A549 (cell line): Measurements from ENCODE around the gene GALNTL6. TPM values are rescaled to one million over a fixed set of nuclear protein-coding genes. Genes with fewer than 3 reads are reported as not detected.
A peak's percentile ranks its signal among the peaks of the same experiment; 100 is the strongest.

Source experiments
- ATAC-seq, 2 experiments: fragments of 200-7000 bp in 1 of 2; fragments of >200 bp in 1 of 2; cut with Nextera tagmentation in 1 of 2; cut with Tn5 transposase in 1 of 2; 3 replicates each; pipeline versions ENCODE4 v1.8.0 to v1.9.1; 2018 to 2020; ENCODE audit warnings: mild to moderate bottlenecking in 1 of 2, moderate library complexity in 1 of 2
- CTCF ChIA-PET: fragments of 300-600 bp; sonication (Branson Sonifier 250); formaldehyde crosslinking; extraction: SDS; loops from one replicate; lab custom pipeline; 2021; ENCODE audit warnings: antibody characterized with exemption, inconsistent platforms; lab: Yijun Ruan, JAX
- POLR2A ChIA-PET: fragments of 350-600 bp; formaldehyde crosslinking; extraction: SDS; loops from one replicate; lab custom pipeline; 2021; ENCODE audit warnings: antibody characterized with exemption, inconsistent platforms; lab: Yijun Ruan, JAX
- DNase-seq, 2 experiments: peaks; one replicate each; pipeline versions ENCODE4 v3.0.0 to v3.0.0-alpha.2; 2011 to 2016; ENCODE audit warnings: low read depth in 1 of 2, low spot score in 1 of 2
- FAIRE-seq: peaks from 2 replicates; lab custom pipeline; 2011; peaks lifted over from hg19 to GRCh38; lab: Jason Lieb, UNC
- H3K27ac ChIP-seq, 2 experiments: fragments of >200 bp; sonication (Bioruptor Twin); formaldehyde crosslinking; 3 replicates each; pipeline ENCODE4 v1.5.1; 2016 to 2017
- H3K4me1 ChIP-seq: fragments of >200 bp; sonication (Bioruptor Twin); formaldehyde crosslinking; 3 replicates; pipeline ENCODE4 v1.6.1; 2016
- H3K4me2 ChIP-seq: fragments of >200 bp; sonication (Bioruptor Twin); formaldehyde crosslinking; 3 replicates; pipeline ENCODE4 v1.6.1; 2016
- H3K4me3 ChIP-seq: fragments of >200 bp; sonication (Bioruptor Twin); formaldehyde crosslinking; 3 replicates; pipeline ENCODE4 v1.5.1; 2016
- H3K9me3 ChIP-seq: fragments of >200 bp; sonication (Bioruptor Twin); formaldehyde crosslinking; 3 replicates; pipeline ENCODE4 v1.6.1; 2016
- ATOH8 ChIP-seq: fragments of 250-450 bp; sonication (Bioruptor Pico); IDR thresholded peaks from 2 replicates; pipeline ENCODE4 v1.5.0; 2020; ENCODE audit warnings: low read depth, mild to moderate bottlenecking, moderate library complexity
- BCL3 ChIP-seq: fragments of >200 bp; sonication (Bioruptor Twin); formaldehyde crosslinking; IDR thresholded peaks from 3 replicates; pipeline ENCODE4 v1.6.1; 2016
- CBX2 ChIP-seq: fragments of 200-600 bp; sonication (generic); IDR thresholded peaks from 2 replicates; pipeline ENCODE4 v1.6.1; 2016; ENCODE audit warnings: low read depth, mild to moderate bottlenecking, borderline replicate concordance
- ELK1 ChIP-seq: fragments of 150-350 bp; IDR thresholded peaks from 2 replicates; pipeline ENCODE4 v1.6.1; 2014; ENCODE audit warnings: low read depth, mild to moderate bottlenecking, low read length
- ESRRA ChIP-seq: fragments of 150-350 bp; IDR thresholded peaks from 2 replicates; pipeline ENCODE4 v1.6.1; 2014; ENCODE audit warnings: mild to moderate bottlenecking, low read length, borderline replicate concordance
- HEYL ChIP-seq: fragments of 250-450 bp; sonication (Bioruptor Pico); IDR thresholded peaks from 2 replicates; pipeline ENCODE4 v1.8.0; 2021; ENCODE audit warnings: mild to moderate bottlenecking, moderate library complexity
- HMGXB4 ChIP-seq: fragments of 250-450 bp; sonication (Bioruptor Pico); IDR thresholded peaks from 2 replicates; pipeline ENCODE4 v1.5.0; 2021; ENCODE audit warnings: mild to moderate bottlenecking, moderate library complexity, borderline replicate concordance
- HOXA7 ChIP-seq: fragments of 250-450 bp; sonication (Bioruptor Pico); IDR thresholded peaks from 2 replicates; pipeline ENCODE4 v1.5.0; 2020; ENCODE audit warnings: mild to moderate bottlenecking, moderate library complexity
- HOXB13 ChIP-seq: fragments of 250-450 bp; sonication (Bioruptor Pico); IDR thresholded peaks from 2 replicates; pipeline ENCODE4 v1.5.0; 2020; ENCODE audit warnings: low read depth, mild to moderate bottlenecking, moderate library complexity
- JUN ChIP-seq, 2 experiments: fragments of >200 bp; sonication (Bioruptor Twin); formaldehyde crosslinking; IDR thresholded peaks; 2 replicates in 1 of 2; 3 replicates in 1 of 2; pipeline ENCODE4 v1.6.1; 2016 to 2017
- JUNB ChIP-seq: fragments of >200 bp; sonication (Bioruptor Twin); formaldehyde crosslinking; IDR thresholded peaks from 2 replicates; pipeline ENCODE4 v1.6.1; 2016
- KDM1A ChIP-seq: fragments of 200-600 bp; sonication (generic); IDR thresholded peaks from 2 replicates; pipeline ENCODE4 v1.6.1; 2016; ENCODE audit warnings: low read depth, mild to moderate bottlenecking
- MAFK ChIP-seq: fragments of 450-650 bp; IDR thresholded peaks from 2 replicates; pipeline ENCODE4 v1.6.1; 2014; ENCODE audit not compliant: partially characterized antibody
- PBX3 ChIP-seq: IDR thresholded peaks from 2 replicates; pipeline ENCODE4 v1.6.1; 2012
- PHF8 ChIP-seq: fragments of 200-600 bp; sonication (generic); IDR thresholded peaks from 2 replicates; pipeline ENCODE4 v1.6.1; 2016; ENCODE audit warnings: low read depth, mild to moderate bottlenecking, antibody characterized with exemption, moderate library complexity, borderline replicate concordance
- RAD21 ChIP-seq, 2 experiments: fragments of >200 bp in 1 of 2; sonication (Bioruptor Twin) in 1 of 2; formaldehyde crosslinking in 1 of 2; IDR thresholded peaks in 1 of 2; conservative IDR thresholded peaks in 1 of 2; 2 replicates in 1 of 2; 3 replicates in 1 of 2; pipeline ENCODE4 v1.6.1; 2012 to 2018; ENCODE audit warnings: inconsistent platforms in 1 of 2
- RARB ChIP-seq: fragments of 250-450 bp; sonication (Bioruptor Pico); IDR thresholded peaks from 2 replicates; pipeline ENCODE4 v1.8.0; 2021; ENCODE audit warnings: mild to moderate bottlenecking, moderate library complexity
- SMC3 ChIP-seq: fragments of >200 bp; sonication (Bioruptor Twin); formaldehyde crosslinking; IDR thresholded peaks from 3 replicates; pipeline ENCODE4 v1.6.1; 2018; ENCODE audit warnings: inconsistent platforms
- TP53 ChIP-seq: fragments of 250-450 bp; sonication (Bioruptor Pico); IDR thresholded peaks from 2 replicates; pipeline ENCODE4 v1.5.0; 2021; ENCODE audit warnings: mild to moderate bottlenecking, moderate library complexity
- WGBS: methylation state at CpG from one replicate; pipeline ENCODE4 v1.1.6; 2017; ENCODE audit errors: missing lambda C conversion rate; 5-methylcytosine and 5-hydroxymethylcytosine counted together
- polyA plus RNA-seq, 4 experiments: library from polyadenylated mRNA; depleted of rRNA in 3 of 4; stranded (reverse); fragments of >200 nt; fragmentation: RNase III in 1 of 4; extraction: RNeasy Plus Mini Kit Qiagen cat#74134 plus additional on column Dnase treatment in 1 of 4; gene quantifications; 2 replicates in 3 of 4; 3 replicates in 1 of 4; pipeline ENCODE4 v1.2.3, GENCODE V29; 2011 to 2017

Gene GALNTL6
- polyA plus RNA-seq, 2 of the 4 experiments (the other 2 are of a cell fraction): 0.06 to 0.49 TPM

- ATAC-seq (no peak), FAIRE-seq (no peak), DNase-seq (peak in 1 of 2 experiments; percentile 13)
- CTCF ChIA-PET: no interaction called here
- Histone ChIP-seq H3K4me1 (no peaks in the 10 kb centered on the region), H3K9me3 (no peaks in the 10 kb centered on the region), H3K4me3 (no peak overlapping the region), H3K27ac (0 out of 6 replicates have a peak overlapping the region, but pooled peaks of 1 of the 2 experiments have one; percentile 24), H3K4me2 (no peak overlapping the region)
- TF ChIP-seq RARB (CRISPR knock-in tag): no peak
- no peak for TF ChIP-seq ATOH8
- TF ChIP-seq KDM1A: no peak
- TF ChIP-seq RAD21 (conservative IDR thresholded peaks at IDR 0.05 in 1 of 2, IDR thresholded peaks at IDR 0.05 in 1 of 2): 0 out of 5 replicates have a peak, but pooled peaks of 1 of the 2 experiments have one; percentile 6
- TF ChIP-seq PHF8: no peak
- TF ChIP-seq HMGXB4: no peak
- TF ChIP-seq ELK1: no peak
- POLR2A ChIA-PET: no interaction called here
These were observed 1058.2 kb downstream of the GALNTL6 start for GRCh38 chr4:172871381-172871780.

GRCh38 chr4:172874944-172875343 is 1061.7 kb downstream of the GALNTL6 start:
- CTCF ChIA-PET: no interaction called here
- 88% methylated on average over 3 of the region's 3 CpGs for WGBS
- ATAC-seq: no peak
- no peak for DNase-seq
- H3K27ac ChIP-seq: no peak overlapping the region
- no peak overlapping the region for H3K4me3 ChIP-seq
- no peak for TF ChIP-seq RAD21 (conservative IDR thresholded peaks at IDR 0.05 in 1 of 2, IDR thresholded peaks at IDR 0.05 in 1 of 2)
- no peak for TF ChIP-seq ESRRA
- no peak for TF ChIP-seq HOXB13 (CRISPR knock-in tag)
- TF ChIP-seq HOXA7: no peak
- TF ChIP-seq JUN (IDR thresholded peaks at IDR 0.05): no peak
- no peak for TF ChIP-seq SMC3
- TF ChIP-seq BCL3: no peak
- TF ChIP-seq MAFK: no peak
- TF ChIP-seq JUNB: no peak
- TF ChIP-seq CBX2: no peak
- TF ChIP-seq PHF8: no peak
- TF ChIP-seq TP53 (CRISPR knock-in tag): no peak
- TF ChIP-seq HEYL (CRISPR knock-in tag): no peak
- no peak for TF ChIP-seq PBX3
- no peak for FAIRE-seq
- no peaks in the 10 kb centered on the region for H3K4me1 ChIP-seq
- POLR2A ChIA-PET: no interaction called here
- H3K9me3 ChIP-seq: no peaks in the 10 kb centered on the region
- no peak overlapping the region for H3K4me2 ChIP-seq
